Activated CD8-positive, alpha-beta memory T cell treated with anti-CD3 and anti-CD28 coated beads, Interleukin-2, amount 50 U/mL, for 1 hour (primary cell): ENCODE measurements around the gene MPP7.
"Not testable (repeated sequence)": the region's sequence is repeated elsewhere in the genome, so short reads cannot be mapped to it uniquely, and the experiment has no call there.

Experiments
- DNase-seq: peaks from one replicate; pipeline ENCODE4 v3.0.0-alpha.2; 2020; ENCODE audit errors: extremely low read depth

MPP7 gene

DNA sequence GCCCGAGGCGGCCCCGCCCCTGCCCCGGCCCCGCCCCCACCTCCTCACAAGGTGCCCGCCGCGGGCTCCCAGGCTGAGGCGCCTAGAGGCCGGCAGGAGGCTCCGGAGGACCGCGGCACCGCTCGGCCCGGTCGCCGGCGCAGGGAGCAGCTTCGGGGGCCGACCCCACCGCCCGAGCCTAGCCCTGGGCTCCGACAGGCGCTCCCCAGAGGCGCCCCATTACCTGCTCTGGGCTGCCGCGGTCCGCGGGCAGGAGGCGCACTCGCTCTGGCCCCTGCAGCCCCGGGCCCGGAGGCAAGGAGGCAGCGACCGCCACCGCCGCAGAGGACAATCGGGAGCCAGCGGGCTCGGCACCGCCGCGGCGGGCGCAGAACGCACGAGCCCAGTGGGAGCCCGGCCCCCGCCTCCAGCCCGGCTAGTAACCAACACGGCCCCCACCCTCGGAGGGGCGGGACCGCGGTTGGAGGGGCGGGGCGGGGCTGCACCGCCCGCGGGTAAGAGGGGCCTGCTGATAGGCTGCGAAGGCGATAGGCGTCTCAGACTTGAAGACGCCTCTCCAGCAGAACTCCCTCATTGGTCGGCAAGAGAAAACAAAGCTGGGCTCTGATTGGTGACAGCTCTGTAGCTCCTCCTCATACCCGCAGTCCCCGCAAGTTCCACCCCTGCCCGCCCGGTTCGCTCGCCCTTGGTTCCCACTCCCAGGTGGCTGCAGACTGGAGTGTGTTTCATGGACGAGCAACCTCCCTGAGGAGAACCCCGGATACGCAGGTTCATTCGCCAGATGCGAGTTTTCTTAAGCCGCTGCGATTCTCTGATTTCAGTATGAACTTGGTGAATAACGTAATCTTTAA, at the start of gene MPP7:
TSS of gene MPP7 (minus strand) at position 427 of the 851 bp plus-strand sequence. CDS start 64,460 bp downstream, outside the sequence.
- peak; percentile 87 for DNase-seq

DNA sequence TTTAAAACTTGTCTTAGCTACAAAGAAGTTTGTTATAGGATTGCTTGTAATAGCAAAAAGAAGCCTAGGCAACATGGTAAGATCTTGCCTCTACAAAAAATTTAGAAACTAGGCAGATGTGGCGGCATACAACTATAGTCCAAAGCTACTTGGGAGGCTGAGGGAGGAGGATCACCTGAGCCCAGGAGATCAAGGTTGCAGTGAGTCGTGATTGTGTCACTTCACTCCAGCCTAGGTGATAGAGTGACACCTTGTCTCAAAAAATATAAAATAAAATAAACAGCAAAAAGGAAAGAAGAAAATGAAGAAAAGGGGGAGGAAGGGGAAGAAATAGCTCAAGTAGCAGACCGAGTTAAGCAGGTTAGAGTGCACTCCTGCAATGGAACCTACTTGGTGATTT, 47.0 kb upstream of the MPP7 start:
- DNase-seq: no peak

GRCh38 chr10:28343987-28344895, 41.4 kb upstream of the MPP7 start:
- DNase-seq: no peak

DNA sequence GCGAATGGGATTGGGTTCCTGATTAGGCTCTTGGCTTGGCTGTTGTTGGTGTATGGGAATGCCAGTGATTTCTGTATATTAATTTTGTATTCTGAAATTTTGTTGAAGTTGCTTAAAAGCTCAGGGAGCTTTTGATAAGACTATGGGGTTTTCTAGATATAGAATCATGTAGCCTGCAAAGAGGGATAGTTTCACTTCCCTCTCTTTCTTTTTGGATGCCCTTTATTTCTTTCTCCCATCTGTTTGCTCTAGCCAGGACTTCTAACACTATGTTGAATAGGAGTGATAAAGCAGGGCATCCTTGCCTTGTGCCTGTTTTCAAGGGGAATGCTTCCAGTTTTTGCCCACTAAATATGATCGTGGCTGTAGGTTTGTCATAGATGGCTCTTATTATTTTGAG, 40.4 kb upstream of the MPP7 start:
- DNase-seq: no peak

GRCh38 chr10:28341679-28342078, 38.8 kb upstream of the MPP7 start:
- DNase-seq: not testable (repeated sequence)

DNA sequence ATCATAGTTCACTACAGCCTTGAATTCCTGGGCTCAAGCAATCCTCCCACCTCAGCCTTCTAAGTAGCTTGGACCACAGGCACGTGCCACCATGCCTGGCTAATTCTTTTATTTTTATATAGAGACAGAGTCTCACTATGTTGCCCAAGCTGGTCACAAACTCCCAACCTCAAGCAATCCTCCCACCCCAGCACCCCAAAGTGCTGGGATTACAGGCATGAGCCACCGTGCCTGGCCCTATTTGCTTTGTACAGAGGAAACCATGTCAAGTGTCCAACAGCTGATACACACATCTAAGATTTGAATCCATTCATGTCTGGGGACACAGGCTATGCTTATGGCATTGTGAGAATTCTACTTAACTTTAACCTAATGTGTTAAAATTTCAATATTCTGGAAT, 29.9 kb upstream of the MPP7 start:
- DNase-seq: no peak

DNA sequence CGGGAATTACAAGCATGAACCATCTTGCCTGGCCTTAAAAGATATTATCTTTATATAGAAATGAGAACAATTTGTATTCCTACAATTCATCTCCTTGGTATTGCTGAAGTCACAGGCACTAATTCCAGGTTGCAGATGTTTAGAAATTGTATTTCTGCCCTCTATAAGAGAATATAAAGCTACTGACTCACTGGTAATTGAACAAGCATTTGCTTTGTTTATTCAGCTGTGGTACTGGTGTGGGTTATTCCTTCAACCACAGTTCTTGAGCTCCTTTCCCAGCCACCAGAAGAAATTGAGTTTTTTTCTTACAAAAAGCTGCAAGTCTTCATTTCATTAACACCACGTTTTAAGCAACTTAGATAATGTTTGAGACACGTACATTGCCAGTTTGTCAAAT, 29.0 kb upstream of the MPP7 start:
- no peak for DNase-seq

GRCh38 chr10:28331066-28331465, 28.2 kb upstream of the MPP7 start:
- no peak for DNase-seq

DNA sequence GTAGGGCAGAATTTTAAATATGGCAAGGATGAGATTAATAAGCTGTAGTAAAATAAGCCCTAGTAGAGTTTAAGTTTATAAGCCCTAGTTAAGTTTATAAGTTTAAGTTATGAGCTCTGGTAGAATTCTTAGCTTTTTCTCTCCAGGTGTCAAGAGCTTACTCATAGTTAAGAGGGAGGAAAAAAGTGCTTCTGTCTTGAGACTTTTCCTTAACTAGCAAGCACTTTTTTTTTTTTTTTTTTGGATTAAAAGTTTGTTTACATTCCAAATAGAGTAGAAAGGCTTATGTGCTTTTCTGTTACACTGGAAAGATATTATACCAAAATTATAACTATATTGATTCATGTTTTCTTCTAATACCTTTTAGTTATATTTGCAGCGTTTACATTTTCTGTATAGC, 25.5 kb upstream of the MPP7 start:
- DNase-seq: no peak

DNA sequence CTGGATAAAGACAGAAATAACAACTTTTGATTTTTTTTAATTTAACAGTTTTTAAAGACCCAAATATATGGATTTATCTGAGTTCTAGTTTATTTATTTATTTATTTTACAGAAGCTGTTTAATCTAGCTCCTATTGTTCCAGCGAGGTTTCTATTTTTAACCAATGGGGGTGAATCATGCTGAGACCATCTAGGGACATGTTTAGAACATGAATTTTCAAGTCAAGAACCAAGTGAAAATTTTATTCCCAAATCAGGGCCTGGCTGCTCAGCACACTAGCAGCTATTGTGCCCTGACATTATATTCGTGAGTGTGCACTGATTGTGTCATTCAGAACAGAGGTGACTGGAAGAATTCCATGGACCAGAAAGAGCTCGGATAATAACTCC, 24.6 kb upstream of the MPP7 start:
- DNase-seq: no peak

DNA sequence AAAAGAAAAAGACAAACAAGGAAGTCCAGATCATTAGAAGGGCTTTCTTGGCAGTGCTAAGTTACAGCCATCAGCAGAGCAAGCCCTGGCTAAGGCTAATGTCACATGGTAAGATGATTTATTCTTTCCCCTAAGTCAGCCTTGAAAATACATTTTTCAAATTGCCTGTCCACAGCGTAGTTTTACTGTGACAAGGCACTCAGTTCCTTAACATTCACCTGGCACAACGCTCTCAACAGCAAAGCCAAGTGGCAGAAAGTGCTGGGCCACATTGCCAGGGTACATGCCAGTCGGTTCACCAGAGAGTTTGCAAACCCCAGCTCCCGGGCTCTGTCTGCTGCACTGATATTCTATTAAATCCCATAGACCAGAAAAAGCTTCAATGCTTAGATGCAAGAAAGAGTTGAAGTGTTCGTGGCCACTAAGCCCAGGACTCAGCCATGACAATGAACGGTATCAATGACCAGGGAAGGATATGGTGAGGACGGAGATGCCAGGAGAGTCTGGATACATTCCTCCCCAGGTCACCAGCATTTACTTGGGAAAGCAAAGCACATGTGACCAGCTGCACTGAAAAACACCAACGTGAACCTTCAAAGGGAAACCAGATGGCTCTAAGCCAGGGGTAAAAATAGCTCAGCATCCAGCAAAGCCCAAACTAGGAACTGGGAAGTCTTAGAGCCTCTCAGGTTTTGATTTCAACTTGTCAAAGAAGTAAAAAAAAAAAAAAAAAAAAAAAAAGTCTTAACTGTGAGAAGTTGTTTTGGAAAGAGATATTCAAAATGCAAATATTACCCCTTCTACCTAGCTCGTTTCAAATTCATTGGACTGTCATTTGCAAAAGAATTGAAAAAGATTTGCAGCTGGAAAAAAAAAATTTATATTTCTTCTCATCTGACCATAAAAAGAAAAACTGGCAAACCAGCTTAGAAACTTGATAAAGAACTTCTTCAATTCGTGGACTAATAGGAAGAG, 23.9 kb upstream of the MPP7 start:
- DNase-seq: no peak

DNA sequence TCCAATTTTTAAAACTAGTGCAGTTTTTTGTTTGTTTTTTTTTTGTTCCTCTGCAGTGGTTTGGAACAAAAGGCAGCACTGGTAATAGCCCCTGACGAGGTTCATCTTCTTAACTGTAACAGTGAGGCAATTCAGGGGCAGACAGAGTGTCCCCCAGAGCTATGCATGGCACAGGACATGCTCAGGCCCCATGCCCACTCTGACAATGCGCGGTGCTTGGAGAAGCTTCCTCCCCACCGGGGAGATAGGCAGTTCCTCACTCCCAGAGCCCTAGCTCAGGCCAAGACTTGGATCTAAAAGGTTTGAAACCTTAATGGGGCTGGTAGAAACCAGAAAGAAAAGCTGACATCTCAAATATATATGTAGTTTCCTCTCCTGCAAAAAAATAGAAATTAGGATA, 17.9 kb upstream of the MPP7 start:
- no peak for DNase-seq

DNA sequence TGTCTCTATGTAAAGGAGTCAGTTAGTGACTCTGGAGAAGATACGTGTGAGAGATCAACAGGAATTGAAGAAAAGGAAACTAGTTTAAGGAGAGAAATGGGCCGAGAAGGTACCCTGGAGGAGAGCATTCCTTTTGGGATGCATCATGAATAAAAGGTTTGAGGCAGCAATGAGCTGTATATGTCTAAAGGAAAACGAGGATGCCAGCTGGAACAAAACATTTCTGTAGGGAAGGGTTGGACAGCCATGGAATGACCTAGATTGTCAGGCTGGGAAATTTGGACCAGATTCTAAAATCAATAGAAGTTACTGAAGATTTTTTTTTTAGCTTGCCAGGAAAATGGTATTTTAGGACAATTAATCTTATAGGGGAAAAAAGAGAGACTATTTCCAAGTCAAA, 17.2 kb upstream of the MPP7 start:
- DNase-seq: no peak

DNA sequence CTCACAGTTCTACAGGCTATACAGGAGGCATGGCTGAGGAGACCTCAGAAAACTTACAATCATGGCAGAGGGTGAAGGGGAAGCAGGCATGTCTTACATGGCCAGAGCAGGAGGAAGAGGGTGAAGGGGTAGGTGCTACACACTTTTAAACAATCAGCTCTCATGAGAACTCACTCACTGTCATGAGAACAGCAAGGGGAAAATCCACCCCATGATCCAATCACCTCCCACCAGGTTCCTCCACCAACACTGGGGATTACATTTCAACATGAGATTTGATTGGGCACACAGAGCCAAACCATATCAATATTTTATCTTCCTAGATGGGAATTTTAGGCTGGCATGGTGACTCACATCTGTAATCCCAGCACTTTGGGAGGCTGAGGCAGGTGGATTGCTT, 16.2 kb upstream of the MPP7 start:
- not testable (repeated sequence) for DNase-seq

DNA sequence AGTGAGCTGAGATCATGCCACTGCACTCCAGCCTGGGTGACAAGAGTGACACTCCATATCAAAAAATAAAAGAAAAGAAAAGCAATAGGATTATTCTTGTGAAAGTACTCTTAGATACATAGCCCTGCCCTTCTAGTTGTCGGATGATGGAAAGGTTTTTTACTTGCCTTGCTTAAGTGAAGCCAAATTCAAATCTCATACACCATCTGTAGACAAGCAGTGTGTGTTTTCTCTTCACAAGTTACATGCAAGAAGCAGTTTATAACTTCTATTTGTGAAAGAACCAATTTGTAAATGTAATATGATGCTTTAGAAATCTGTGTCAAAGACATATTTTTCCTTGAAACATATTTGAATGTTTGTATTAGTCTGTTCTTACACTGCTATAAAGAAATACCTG, 15.8 kb upstream of the MPP7 start:
- no peak for DNase-seq

GRCh38 chr10:28317760-28318159, 14.9 kb upstream of the MPP7 start:
- no peak for DNase-seq

DNA sequence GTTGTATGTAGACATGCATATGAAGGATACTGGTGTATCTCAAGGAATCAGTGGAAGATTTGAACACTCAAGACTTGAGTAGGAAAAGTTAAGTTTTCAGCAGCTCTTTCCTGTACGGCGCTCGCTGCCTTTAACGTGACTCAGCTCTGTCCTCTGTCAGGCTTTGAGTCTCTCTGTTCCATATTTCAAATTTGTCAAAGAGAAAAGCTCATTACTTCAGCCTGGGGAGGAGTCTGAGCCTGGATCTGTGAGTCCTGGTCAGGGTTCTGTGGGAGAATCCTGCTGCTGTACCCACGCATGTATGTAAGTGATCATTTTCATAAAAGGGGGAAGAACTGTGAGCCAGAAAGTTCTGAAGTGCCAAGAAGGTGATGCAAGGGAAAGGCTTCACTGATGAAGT, 13.8 kb upstream of the MPP7 start:
- DNase-seq: no peak

DNA sequence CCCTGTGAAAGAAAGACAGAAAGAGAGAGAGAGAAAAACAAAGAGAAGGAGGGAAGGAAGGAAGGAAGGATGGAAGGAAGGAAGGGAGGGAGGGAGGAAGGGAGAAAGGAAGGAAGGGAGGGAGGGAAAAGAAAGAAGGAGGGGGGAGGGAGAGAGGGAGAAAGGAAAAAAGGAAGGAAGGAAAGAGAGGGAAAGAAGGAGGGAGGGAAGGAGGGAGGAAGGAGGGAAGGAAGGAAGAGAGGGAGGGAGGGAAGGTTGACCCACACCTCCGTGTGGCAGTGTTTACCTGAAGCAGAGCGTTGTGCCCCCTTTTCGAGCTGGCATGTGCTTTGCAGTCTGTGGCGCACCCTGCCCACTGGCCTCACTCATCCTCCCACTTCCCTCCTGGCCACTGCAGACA, 12.3 kb upstream of the MPP7 start:
- DNase-seq: no peak

DNA sequence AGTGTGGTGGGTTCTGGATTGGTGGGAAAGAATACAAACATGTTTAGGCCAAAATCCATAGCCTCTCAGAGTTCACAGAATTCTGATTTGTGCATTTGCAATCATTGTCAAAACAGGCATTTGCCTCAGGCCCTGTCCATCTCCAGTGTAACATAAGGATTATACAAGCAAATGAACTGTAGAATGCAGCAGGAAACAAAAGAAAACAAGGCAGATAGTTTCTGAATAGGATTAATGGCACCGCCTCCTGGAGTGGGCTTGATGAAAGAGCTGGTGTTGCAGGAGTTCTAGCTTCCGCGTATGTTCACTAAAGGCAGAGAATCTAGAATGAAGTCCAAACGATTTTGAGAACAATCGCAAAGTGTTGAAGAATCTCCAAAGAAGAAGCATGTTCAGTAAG, 11.3 kb upstream of the MPP7 start:
- no peak for DNase-seq

GRCh38 chr10:28312572-28312971, 9.7 kb upstream of the MPP7 start:
- no peak for DNase-seq

GRCh38 chr10:28311104-28311503, 8.2 kb upstream of the MPP7 start:
- DNase-seq: no peak

DNA sequence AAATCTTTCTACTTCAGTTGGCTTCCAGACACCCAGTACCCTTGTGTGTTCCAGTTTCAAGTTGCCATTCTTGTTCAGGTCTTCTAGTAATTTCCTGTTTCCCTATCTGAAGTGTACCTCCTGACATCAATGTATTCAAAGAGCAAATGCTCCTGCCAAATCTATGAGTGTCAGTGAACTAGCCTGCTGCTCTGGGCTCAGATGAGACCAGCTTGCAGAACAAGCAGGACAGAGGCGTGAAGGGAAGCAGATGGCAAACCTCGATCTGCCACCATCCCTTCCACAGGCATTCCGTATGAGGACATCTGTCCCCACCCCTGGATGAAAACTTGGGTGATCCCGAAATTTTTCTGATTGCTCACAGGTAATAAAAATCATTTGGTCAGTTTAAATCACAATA, 4.4 kb upstream of the MPP7 start:
- no peak for DNase-seq
